Stimulated activated CD4-positive, alpha-beta T cell treated with anti-CD3 and anti-CD28 coated beads, Interleukin-4, amount 100 ng/mL, for 1 hour (primary cell): ENCODE measurements around the gene ANXA4.

Source experiments
- DNase-seq: peaks from one replicate; pipeline ENCODE4 v3.0.0-alpha.2; 2020

The ANXA4 gene

DNA sequence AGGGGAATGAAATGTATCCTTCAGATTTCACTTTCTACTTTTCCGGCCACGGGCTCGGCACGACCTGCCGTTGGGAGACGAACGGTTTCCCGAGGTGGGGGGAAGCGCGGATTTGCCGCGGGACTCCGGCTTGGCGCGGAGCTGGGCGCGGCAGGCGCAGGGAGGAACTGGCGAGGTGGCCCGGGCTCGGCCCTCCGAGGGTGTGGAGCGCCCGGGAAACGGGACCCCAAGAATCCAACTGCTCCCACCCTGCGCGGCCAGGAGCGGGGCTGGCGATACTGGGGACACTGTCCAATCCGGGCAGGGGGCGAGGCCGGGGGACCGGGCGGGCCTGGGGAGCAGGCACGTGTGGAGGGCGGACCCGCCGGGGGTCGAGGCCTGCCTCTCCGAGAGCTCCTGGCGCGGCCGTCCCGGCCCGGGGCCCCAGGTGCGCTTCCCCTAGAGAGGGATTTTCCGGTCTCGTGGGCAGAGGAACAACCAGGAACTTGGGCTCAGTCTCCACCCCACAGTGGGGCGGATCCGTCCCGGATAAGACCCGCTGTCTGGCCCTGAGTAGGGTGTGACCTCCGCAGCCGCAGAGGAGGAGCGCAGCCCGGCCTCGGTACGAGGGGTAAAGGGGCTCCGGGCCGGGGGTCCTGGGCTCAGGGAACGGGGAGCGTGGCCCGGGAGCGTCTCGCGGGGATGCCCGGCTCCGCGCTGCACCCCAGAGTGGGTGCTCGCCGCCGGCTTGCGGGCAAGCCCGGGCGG is at the start of gene ANXA4:
Gene ANXA4 (plus strand): TSS at position 560 of the 747 bp plus-strand sequence. CDS start 39,432 bp downstream, outside the sequence.
- DNase-seq: peak; percentile 66

DNA sequence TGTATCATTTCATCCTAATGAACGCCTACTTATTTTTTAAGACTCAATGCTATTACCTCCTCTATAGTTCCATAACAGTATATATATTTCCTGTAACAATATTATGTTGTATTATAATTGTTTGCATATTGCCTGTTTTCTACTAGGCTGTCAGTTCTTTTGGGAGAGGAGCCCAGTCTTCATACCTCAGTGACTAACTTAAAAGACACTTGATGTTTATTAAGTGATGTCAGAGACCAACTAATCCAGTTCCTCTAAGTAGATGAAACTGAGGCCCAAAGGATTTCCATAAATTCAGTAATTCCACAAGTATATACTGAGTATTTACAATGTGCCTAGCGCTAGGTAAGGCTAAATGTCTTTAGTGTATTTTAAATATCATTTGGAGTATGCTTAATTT is 49.5 kb upstream of the ANXA4 start:
- no peak for DNase-seq

DNA sequence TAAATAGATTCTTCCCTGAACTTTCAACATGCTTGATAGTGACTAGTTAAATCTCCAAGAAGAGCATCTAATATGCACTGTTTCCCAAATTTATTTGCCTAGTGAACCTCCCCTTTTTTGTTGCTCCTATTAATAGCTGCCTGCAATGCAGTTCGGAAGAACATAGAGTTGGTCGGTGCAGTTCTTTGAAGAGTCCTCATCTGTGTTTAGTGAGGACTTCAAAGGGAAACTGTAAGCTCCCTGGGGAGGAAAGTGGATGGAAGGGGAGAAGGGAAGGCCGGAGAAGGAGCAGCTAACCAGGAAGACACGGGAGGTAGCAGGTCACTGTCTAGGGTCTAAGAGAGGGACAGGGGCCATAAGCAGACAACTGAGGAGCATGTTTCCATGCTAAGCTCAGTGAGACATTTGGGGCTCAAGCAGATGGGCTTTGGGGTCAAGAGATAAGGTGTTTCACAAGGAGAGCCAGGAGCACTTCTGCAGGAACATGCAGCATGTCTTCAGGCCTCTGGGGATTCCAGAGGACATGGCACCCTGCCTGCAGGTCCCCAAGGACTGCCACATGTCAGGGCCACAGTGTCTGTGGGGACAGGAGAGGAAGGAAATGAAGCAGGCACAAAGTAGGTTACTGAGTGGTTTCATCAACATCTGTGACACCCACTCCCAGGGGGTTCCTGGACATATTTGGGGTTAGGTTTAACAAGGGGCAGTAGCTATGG is 48.7 kb upstream of the ANXA4 start:
- DNase-seq: no peak

DNA sequence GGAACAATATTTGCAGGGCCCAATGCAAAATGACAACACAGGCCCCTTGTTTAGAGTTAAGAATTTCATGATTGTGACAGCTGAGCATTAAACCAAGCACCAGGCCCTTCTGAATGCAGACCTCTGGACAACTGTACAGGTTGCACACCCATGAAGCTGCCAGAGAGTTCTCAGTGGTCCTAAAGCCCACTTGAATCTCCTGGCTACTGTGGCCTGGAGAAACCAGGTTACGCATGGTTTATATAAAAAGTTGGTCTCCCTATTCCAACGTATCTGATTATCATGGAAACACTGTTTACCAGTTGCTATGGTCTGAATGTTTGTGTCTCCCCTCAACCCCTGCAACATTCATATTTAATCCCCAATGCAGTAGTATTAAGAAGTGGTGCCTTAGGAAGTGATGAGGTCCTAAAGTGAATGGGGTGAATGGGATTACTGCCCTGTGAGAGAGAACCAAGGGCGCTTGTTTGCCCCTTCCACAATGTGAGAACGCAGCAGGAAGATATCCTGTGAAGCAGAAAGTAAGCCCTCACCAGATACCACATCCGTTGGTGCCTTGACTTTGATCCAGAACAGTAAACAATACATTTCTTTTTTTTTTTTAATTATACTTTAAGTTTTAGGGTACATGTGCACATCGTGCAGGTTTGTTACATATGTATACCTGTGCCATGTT is 48.0 kb upstream of the ANXA4 start:
- no peak for DNase-seq

DNA sequence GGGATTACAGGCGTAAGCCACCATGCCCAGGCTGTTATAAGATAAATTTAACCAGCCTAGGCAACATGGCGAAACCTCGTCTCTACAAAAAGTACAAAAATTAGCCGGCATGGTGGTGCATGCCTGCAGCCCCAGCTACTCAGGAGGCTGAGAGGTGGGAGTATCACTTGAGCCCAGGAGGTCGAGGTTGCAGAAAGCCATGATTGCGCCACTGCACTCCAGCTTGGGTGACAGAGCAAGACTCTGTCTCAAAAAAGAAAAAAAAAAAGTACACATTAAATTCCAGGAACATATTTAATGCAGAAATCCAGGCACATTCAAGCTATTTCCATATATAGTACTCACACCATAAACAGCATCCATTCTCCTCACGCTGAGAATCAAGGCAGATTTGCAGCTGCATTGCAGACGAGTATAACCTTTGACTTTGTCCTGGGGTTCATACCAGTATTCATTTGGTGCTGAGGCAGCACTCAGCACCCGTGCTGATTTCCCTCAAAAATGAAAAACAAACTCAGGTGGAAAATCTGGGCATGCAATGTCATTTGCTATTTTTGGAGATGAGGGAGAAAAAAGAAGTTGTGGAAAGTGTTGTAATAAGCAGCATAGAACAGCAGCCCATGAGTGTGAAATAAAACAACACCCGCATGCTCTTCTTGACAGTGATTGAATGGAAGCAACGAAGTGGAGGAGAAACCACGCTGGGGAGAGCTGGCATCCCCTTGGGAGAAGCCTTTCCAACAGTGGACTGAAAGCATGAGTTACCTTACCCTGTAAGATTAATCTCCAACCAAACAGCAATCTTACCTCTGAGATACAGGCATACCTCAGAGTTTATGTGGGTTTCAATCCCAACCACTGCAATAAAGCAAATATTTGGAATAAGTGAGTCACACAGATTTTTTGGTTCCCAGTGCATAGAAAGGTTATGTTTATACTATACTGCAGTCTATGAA is 46.8 kb upstream of the ANXA4 start:
- DNase-seq: no peak

DNA sequence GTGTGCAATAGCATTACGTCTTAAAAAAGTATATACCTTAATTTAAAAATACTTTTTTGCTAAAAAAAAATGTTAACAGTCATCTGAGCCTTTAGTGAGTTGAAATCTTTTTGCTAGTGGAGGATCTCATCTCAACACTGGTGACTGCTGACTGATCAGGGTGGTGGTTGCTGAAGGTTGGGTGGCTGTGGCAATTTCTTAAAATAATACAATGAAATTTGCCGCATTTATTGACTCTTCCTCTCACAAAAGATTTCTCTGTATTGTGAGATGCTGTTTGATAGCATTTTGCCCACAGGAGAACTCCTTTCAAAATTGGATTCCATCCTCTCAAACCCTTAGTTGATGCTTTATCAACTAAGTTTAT is 46.1 kb upstream of the ANXA4 start:
- no peak for DNase-seq

DNA sequence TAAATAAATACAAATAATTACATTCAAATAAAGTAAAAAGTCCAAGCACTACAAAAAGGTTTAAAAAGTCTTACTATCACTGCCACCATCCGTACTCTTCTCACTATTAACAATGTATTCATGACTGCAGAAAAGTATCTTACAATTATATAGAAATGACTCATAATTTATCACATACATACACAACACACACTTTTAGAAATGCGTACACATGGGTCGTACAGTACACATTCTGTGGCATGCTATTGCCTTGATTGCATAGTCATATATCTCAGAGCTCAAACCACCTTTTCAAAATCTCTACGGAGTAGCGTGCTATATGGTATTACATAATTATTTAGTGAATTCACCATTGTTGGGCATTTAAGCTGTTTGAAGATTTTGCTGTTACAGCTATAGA is 41.6 kb upstream of the ANXA4 start:
- no peak for DNase-seq

DNA sequence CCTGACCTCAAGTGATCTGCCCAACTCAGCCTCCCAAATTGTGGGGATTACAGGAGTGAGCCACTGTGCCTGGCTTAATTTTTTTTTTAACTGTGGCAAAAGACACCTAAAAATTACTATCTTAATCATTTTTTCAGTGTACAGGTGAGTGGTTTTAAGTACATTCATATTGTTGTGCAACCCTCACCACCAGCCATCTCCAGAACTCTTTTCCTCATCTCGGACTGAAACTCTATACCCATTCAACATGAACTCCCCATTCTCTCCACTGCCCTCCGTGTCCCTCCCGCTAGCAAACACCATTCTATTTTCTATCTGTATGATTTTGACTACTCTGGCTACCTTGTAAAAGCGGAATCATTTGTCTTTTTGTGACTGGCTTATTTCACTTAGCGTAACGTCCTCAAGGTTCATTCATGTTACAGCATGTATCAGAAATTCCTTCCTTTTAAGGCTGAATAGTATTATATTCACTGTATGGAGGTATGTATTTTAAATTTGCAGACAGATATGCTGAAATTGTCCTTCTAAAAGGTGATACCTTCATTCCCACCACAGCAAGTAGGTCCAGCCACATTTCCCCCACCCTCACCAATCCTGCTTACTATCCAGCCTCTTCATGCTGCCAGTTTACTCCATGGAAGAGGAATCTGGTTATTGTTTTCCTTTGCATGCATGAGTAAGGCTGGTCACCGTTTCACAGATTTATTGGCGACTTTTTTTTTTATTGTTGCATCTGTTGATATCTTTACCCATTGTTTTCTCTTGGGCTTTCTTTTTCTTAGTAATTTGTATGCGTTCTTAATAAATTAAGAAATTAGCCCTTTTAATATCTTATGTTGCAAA is 40.6 kb upstream of the ANXA4 start:
- DNase-seq: no peak

DNA sequence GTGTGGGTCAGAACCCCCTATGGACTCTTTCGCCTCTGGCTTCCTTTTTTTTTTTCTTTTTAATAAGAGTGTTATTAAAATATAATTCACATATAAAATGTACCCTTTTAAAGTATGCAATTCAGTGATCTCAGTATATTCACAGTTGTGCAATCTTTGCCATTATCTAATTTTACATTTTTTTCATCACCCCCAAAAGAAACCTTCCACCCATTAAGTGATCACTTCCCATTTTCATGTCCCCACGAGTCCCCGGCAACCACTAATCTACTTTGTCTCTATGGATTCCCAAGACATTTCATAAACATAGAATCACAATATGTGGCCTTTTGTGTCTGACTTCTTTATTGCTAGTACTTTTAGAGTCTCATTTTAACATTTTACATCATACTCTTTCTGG is 38.7 kb upstream of the ANXA4 start:
- no peak for DNase-seq

DNA sequence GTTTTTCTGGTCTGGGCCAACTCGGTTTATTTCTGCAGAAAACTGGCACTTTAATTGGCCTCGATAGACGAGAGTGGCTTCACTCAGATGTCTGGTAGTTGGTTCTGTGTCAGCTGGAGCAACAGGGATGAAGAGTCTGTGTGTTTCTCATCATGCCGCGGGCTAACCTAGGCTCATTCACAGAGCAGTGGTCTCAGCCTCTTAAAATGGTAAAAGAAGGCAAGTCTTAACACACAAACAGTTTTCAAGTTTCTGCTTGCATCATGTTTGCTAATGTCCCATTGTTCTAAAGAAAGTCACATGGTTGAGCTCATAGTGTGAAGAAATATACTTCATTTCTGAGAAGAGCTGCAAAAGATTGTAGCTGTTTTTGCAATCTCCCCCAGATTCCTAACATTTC is 37.5 kb upstream of the ANXA4 start:
- DNase-seq: no peak

DNA sequence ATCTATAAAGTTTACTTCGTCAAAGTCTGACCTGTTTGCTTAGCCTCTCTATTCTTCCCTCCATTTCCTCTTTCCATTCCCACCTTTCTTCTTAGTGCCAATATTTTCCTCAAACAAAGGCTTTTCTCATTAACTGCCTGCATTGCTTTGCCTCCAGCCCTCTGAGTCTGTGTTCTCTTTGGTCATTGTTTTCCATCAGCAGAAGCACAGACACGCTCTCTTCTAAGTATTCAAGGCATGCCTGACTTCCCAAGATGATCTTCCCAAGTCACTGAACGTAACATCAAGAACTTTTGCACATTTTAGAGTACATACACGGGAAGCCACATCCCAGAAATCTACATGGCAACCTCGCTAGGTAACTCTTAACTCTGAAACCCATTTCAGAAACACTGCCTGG is 32.6 kb upstream of the ANXA4 start:
- no peak for DNase-seq

DNA sequence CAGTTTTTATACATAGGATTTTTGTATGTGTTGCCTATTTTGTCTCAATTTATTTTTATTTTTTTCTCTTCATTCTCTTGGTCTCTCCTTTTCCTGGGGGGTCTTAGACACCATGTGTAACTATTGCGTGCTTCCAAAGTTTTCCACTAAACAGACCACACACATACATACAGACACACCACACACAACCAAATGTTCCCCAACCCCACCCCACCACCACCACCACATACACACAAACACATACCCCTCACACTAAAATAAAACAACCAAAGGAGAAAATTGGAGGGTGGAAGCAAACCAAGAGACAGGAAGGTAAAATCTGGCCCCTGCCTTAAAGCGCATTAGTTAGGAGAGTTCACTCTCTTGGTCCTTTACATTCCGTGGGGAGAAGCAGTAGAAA is 30.0 kb upstream of the ANXA4 start:
- no peak for DNase-seq

DNA sequence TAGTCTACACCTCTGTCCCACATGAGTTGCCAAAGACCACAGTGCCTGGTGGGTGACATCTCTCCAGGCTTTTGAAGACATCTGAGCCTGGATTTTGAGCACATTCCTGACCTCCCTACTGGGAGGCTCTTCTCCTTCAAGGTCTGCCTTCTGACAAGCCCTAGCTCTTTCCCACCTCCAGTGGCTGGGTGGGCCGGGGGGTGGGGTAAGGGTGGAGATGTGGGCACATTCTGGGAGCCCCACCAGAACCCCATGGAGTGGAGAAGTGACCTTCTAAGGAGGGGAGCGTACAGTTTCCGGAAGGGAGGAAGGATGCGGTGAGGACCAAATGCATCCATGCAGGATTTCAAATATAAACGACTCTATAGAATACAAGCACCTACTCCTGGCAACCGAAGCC is 27.9 kb upstream of the ANXA4 start:
- DNase-seq: no peak

DNA sequence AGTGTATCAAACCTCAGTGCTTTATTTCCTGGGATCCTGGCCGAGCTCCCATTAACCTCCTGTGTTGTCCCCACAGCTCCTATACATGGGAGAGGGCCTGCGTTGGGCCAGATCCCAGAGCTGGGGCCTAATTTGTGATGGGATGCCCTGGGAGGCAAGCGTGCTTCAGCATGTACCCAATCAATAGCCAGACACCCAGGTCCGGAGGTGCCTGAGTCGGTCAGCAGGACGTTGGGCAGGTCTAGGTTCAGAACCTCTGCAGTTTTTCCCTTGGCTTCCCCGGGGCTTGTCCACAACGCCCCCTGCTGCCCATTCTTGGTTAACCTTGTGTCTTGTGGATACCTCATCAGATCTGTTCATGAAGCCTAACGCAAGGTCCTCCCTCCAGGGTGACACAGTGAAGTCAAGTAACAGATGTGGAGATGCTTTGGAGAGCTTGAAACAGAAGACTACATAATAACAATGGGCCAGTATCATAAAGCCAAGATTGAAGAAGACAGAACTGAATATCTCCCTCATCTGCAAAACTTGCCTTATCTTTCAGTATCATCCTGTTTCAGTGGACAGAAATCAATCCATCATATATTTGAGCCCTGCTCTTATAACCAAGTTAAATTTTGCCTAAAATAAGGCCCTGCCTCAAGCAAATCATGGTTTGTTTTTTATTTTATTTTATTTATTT is 27.3 kb upstream of the ANXA4 start:
- peak; percentile 87 for DNase-seq

DNA sequence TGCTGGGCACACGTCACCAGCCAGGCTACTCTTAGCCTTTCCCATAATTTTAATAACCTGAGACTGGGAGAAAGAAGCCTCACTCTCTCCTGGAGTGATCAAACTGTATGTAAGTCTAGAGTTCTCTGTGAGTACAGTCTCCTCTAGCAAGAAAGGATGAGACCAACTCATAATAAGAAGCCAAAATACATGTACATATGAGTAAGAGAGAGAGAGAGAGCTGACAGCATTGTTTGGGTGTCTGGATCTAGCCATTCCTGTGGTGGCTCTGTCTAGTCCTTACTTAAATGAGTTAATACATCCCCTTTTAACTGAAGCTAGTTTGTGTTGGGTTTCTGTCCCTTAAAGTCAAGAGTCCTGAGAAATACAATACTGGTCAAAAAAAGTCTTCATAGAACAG is 26.0 kb upstream of the ANXA4 start:
- DNase-seq: no peak

DNA sequence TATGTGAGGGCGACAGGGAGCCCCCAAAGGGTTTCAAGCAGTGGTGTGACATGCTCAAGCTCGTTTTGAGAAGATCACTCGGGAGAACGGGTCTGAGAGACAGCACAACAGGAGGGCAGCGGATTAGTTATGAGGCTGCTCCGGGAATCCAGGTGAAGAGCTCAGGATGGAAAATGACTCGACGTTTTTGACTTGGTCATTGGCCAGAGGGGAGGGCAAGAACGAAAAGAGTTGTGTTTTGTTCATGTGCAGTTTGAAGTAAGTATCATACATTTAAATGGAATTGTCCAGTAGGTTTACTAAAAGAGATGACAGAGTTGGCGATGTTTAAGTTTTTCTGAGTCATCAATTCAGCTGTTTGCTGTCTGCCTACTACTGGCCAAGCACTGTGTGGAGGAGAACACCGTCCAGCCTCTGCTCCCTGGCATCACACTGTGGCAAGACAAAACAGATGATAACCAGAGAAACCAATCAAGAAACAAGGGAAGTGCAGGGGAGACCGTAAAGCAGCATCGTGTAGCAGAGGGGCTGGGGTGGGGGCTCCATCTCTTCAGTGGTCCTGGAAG is 25.3 kb upstream of the ANXA4 start:
- no peak for DNase-seq

DNA sequence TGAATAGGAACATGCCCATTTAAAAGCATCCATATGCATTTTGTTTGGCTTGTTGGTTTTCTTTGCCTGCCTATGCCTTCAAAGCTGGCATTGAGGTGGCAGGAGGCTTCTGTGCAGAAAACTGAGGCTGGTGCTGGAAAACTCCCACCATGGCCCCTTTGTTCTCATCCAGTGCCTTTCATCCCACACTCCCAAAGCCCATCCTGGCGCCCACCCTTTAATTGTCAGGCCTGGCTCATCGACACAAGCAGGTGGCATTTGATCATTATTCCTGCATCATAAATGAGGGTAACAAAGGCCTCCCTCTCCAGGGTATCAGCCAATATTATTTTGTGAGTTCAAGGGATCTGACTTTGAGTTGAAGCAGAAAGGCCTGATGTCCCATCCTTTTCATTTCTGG is 24.7 kb upstream of the ANXA4 start:
- DNase-seq: no peak

DNA sequence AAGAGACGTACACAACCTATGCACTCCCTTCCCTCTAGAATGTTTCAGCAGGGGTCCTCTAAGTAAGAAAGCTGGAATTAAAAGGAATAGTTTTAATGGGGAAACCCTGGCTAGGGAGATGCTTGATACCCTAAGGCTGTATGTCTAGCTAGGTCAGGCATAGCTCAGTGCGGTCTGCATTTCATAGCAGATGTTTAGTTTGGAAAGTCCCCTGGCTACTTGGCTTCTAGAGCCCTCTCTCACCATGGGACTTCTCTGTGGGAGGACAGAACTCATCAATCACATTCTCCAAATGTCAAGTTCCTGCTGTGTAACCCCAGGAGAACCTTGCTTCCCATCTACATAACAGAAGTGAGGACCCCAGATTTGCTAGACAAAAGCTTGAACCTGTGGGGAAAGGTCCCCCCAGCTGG is 24.1 kb upstream of the ANXA4 start:
- DNase-seq: no peak

DNA sequence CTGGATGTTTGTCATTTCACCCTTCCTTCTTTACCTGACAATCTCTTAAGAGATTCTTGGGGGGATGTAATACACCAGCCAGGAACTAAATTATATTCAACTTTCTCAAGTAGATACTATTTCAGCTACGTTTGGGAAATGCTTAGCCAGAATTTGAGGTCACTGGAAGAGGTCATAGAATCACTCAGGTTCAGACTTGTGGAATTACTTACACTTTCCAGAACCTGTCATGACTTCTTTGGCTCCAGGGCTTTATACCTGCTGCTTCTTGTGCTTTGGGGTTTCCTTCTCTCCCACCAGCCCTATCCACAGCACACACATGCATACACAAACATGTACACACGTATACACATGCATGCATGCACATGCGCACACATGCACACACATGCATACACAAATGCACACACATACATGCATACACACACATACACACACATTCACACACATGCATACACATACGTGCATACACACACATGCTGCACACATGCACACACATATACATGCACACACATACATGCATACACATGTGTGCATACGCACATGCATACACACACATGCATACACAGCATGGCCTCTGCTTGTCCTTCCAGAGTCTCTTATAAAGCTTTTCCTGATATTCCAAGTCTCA is 23.5 kb upstream of the ANXA4 start:
- DNase-seq: no peak

DNA sequence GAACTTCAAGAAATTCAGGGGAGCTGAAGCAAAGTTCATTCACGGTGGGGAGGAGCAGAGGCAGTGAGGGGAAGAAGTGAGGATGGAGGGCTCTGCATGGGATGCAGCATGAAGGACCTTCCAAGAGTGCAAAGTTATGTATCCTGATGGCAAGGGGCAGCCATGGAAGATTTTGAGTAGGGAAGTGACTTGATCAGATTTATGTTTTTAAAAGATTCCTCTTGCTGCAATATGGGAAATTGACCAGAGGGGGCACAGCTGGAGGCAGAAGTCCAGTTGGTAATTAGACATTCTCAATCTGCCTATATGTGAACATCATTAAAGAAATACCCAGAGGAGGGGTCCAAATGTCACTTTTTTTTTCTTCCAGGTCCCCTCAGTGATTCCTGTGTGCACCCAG is 21.5 kb upstream of the ANXA4 start:
- no peak for DNase-seq

DNA sequence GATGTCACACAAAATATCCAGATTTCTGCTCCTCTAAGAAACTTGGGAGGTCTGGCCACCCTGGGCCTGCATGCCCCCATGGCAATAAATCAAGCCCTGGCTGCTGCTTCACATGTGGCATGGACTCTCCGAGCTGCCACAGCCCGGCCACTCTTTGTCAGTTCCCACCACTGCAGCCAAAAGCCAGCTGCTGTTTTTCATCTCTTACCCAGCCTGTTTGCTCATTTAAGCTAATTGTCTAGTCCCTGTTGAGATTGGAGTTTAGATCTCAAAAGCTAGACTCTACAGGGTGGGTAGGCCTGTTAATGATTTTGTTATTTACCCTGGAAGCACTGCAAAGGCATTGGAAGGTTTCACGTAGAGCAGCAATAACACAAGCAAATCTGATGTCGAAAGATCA is 20.9 kb upstream of the ANXA4 start:
- no peak for DNase-seq
